H7 (cell line): ENCODE results near the gene PDE6A. TPM values are rescaled to one million over a fixed set of nuclear protein-coding genes. Genes with fewer than 3 reads are reported as not detected.
A peak's percentile ranks its signal among the peaks of the same experiment; 100 is the strongest.

Source experiments
- DNase-seq: peaks from one replicate; pipeline ENCODE4 v3.0.0; 2012
- H3K27me3 ChIP-seq: 2 replicates; pipeline ENCODE4 v1.6.0; 2011; ENCODE audit warnings: mild to moderate bottlenecking, low read length; ENCODE audit not compliant: control insufficient read depth, insufficient read depth
- H3K36me3 ChIP-seq: replicated peaks from 2 replicates; pipeline ENCODE4 v1.5.1; 2011; ENCODE audit warnings: low read length; ENCODE audit not compliant: control insufficient read depth, insufficient read depth
- H3K4me3 ChIP-seq: 2 replicates; pipeline ENCODE4 v1.5.1; 2011; ENCODE audit warnings: low read depth, mild to moderate bottlenecking, control low read depth, low read length, moderate library complexity; ENCODE audit not compliant: insufficient read depth
- total RNA-seq: library from RNA; depleted of rRNA; stranded (reverse); fragments of >200 nt; shearing (Covaris generic); gene quantifications from 2 replicates; pipeline ENCODE4 v1.2.3, GENCODE V29; 2014

Gene PDE6A
- total RNA-seq, 1 experiment from 2014 or later: not detected

GRCh38 chr5:149902177-149902576, 42.4 kb downstream of the PDE6A start:
- Histone ChIP-seq H3K36me3 (no peaks in the 10 kb centered on the region), H3K4me3 (no peak overlapping the region), H3K27me3 (no peaks in the 10 kb centered on the region)
- peak; percentile 58 for DNase-seq

GRCh38 chr5:149901511-149901910, 43.1 kb downstream of the PDE6A start:
- H3K27me3 ChIP-seq: no peaks in the 10 kb centered on the region

GRCh38 chr5:149900390-149900789, 44.2 kb downstream of the PDE6A start:
- Histone ChIP-seq H3K4me3 (no peak overlapping the region), H3K36me3 (no peaks in the 10 kb centered on the region), H3K27me3 (no peaks in the 10 kb centered on the region)
- no peak for DNase-seq

More at GRCh38 chr5:149901511-149901910, 43.1 kb downstream of the PDE6A start:
- H3K4me3 ChIP-seq: no peak overlapping the region
- no peaks in the 10 kb centered on the region for H3K36me3 ChIP-seq
- DNase-seq: no peak

- no peak overlapping the region for H3K4me3 ChIP-seq
- H3K27me3 ChIP-seq: no peaks in the 10 kb centered on the region
- H3K36me3 ChIP-seq: no peaks in the 10 kb centered on the region
- DNase-seq: no peak
Observed at GRCh38 chr5:149898811-149899210, 45.8 kb downstream of the PDE6A start.

DNA sequence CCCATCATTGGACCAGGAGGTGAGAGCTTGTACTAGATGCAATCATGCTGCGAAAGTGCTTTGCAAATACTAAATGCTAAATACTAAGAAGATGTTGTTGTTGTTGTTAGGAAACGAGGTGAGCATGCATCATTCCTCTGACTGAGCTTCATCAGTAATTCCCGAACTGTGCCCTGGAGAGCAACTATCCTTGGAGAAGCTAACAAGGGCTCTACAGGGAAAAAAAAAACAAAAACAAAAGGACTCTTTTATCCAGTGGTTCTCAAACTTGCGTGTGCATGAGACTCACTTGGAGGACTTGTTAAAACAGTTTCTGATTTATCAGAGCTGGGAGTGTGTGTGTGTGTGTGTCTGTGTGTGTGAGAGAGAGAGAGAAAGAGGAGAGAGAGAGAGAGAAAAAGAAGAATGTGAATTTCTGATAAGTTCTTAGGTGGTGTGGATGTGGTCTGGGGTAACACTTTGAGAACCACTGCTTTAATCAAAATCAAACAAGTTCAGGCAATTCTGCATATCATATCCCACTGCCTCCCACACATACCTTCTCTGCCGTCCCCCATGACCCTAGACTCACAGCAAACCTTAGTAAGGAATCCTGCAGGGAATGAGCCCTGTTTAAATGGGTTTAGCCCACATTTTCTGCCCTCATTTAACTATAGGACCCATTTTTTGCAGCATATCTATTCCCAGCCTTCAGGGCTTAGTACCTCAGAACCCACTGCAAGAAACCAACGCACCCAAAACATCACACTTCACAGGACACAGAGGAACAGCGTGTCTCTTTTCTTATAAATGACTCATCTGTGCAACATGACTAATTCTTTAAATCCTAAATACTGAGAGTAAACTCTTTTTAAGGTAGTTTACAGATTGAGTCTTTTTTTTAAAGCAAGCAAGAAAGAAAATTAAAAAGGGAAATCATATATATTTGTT, 48.9 kb downstream of the PDE6A start:
- Histone ChIP-seq H3K36me3 (no peaks in the 10 kb centered on the region), H3K27me3 (no peaks in the 10 kb centered on the region), H3K4me3 (no peak overlapping the region)
- DNase-seq: no peak

DNA sequence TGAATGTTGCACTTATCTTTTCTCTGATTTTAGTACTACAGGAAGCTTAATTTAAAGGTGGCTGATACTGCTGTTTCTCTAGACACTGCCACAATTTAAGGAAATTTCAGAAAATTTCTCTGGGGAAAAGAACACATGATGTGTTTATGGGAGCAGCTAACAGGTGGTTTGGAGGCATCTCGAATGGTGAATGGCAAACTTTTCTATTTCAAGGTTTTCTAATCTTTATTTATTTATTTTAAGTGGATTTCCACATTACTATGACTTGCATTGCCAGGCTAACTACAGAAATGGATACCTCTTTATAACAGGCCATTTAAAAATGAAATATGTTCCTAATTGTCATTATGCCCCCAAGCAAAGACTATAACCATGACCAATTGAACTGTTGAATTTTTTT, 50.4 kb downstream of the PDE6A start:
- Histone ChIP-seq H3K27me3 (no peaks in the 10 kb centered on the region), H3K4me3 (no peak overlapping the region), H3K36me3 (no peaks in the 10 kb centered on the region)
- DNase-seq: no peak

DNA sequence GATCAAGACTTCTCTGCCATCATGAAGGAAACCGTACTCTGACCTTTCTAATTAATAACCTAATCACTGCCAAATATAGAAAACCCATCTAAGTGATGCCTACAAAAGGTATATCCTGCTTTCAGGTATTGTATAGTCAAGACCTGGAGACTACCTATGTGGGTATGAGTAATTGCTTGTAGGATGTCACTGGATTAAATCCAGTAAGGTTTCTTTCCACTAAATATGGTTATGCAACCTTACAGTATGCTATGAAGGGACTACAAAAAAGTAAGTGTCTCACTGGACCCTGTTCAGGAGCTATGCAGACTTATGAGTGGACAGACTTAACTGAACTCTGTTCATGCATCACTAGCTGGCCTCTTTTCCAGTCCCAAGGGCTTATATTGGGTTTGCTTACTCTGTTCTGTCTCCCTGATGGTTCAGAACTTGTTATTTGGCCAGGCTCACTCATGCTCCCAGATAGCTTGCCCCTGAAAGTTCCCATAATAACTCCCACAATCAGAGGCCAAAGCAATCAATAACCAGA, 51.1 kb downstream of the PDE6A start:
- no peak for DNase-seq
- no peak overlapping the region for H3K4me3 ChIP-seq
- no peaks in the 10 kb centered on the region for H3K36me3 ChIP-seq
- no peaks in the 10 kb centered on the region for H3K27me3 ChIP-seq

DNA sequence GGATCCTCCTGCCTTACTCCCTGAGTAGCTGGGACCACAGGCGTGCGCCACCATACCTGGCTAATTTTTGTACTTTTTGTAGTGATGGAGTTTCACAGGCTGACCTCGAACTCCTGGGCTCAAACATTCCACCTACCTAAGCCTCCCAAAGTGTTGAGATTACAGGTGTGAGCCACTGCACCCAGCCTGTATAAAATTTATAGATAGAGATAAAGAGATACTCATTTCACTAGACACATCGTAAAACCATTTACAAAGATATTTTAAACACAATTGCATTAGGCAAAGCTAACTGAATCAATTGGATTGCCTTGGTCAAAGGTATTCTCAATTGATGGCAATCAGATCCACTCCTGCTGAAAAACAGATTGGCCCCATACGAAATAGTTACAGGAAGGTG, 52.0 kb downstream of the PDE6A start:
- H3K27me3 ChIP-seq: no peaks in the 10 kb centered on the region
- no peak overlapping the region for H3K4me3 ChIP-seq
- H3K36me3 ChIP-seq: no peaks in the 10 kb centered on the region
- no peak for DNase-seq

DNA sequence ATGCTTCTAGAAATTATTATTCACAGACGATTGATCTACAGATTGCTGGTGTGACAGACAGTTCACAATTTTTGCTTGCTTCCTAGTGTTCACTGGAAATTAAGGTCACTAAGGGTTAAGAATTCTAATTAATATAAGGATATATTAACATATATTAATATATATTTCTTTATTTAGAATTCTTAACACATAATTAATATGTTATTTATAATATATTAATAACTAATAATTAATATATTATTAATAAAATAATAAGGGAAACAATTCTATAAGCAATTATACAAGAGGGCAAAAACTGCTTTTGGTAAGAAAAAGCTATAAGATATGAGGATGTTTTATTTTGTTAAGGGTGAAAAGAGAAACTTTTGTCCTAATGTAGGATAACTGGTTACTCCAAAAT, 56.3 kb downstream of the PDE6A start:
- Histone ChIP-seq H3K27me3 (no peaks in the 10 kb centered on the region), H3K4me3 (no peak overlapping the region), H3K36me3 (no peaks in the 10 kb centered on the region)
- DNase-seq: no peak

DNA sequence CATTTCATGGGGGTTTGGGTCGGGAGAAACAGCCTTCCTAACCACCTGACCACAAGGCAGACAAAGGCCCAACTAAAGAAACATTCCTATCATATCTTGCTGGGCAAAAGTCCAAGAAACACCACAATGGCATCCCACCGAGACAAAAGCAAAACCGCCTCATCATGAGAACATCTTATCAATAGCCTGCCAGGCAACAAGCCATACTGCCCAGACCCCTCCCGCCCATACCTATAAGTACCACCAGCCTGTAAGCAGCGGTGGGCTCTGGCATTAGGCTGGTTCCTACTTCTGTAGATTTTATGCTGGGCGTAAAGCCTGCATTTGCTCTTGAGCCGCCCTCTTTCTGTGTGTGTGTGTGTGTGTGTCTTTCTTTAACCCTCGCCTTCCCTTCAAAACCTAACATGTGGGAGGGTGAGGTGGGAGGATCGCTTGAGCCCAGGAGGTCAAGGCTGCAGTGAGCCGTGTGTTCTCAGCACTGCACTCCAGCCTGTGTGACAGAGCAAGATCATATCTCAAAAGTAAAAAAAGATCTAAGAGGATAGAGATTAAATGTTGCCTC, 56.9 kb downstream of the PDE6A start:
- no peak for DNase-seq
- H3K36me3 ChIP-seq: no peaks in the 10 kb centered on the region
- H3K27me3 ChIP-seq: no peaks in the 10 kb centered on the region
- H3K4me3 ChIP-seq: no peak overlapping the region

GRCh38 chr5:149886692-149887470, 57.7 kb downstream of the PDE6A start:
- Histone ChIP-seq H3K4me3 (no peak overlapping the region), H3K36me3 (no peaks in the 10 kb centered on the region), H3K27me3 (no peaks in the 10 kb centered on the region)
- DNase-seq: no peak

DNA sequence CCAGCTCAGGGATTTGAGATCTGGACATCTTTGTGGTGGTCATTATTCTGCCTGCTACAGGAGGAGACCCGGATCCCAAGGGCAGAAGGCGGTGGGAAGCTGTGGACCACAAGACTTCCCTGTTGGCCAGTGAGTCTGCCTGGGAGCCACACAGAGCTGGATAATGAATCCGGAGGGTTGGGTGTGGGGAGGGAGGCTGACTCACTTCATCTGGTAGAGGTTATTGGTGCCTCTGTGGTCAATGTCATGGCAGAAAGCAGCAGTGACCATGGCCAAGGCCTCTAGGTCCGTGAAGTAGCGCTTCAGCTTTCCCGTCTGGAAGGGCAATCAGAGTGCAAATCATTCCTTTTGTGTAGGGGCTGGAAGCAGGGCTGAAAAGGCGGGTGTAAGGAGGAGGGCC, 58.5 kb downstream of the PDE6A start:
- Histone ChIP-seq H3K27me3 (no peaks in the 10 kb centered on the region), H3K36me3 (no peaks in the 10 kb centered on the region), H3K4me3 (no peak overlapping the region)
- DNase-seq: no peak

- no peak for DNase-seq
- Histone ChIP-seq H3K36me3 (no peaks in the 10 kb centered on the region), H3K4me3 (no peak overlapping the region), H3K27me3 (no peaks in the 10 kb centered on the region)
Observed at GRCh38 chr5:149885513-149885912, 59.1 kb downstream of the PDE6A start.

- DNase-seq: no peak
- H3K4me3 ChIP-seq: no peak overlapping the region
- no peaks in the 10 kb centered on the region for H3K36me3 ChIP-seq
- no peaks in the 10 kb centered on the region for H3K27me3 ChIP-seq
Observed at GRCh38 chr5:149883550-149883949, 61.0 kb downstream of the PDE6A start.
